IMR-90 (cell line): ENCODE data around the gene CFAP97D2. TPM values are rescaled to one million over a fixed set of nuclear protein-coding genes. Genes with fewer than 3 reads are reported as not detected.

Source experiments
- ATAC-seq: fragments of 200-7000 bp; cut with Tn5 transposase; 2 replicates; pipeline ENCODE4 v1.9.1; 2020; ENCODE audit warnings: low read depth, mild to moderate bottlenecking, moderate library complexity
- BruUV-seq: library from RNA; stranded (reverse); fragments of 400-500 nt; replicated peaks from 2 replicates; lab custom pipeline; 2021; lab: Mats Ljungman, UMichigan
- CTCF ChIA-PET: fragments of 300-600 bp; formaldehyde crosslinking; extraction: SDS; loops from one replicate; lab custom pipeline; 2021; ENCODE audit warnings: antibody characterized with exemption; lab: Yijun Ruan, JAX
- POLR2A ChIA-PET: fragments of 300-600 bp; sonication (Branson Sonifier 250); formaldehyde crosslinking; loops from one replicate; lab custom pipeline; 2022; ENCODE audit warnings: antibody characterized with exemption; ENCODE audit not compliant: unreplicated experiment; lab: Charles Lee
- DNase-seq: peaks from one replicate; pipeline ENCODE4 v3.0.0; 2013
- H2AFZ ChIP-seq: replicated peaks from 2 replicates; pipeline ENCODE3; 2013; ENCODE audit warnings: low read length, mild to moderate bottlenecking; ENCODE audit not compliant: poor library complexity
- H2AK5ac ChIP-seq: 2 replicates; pipeline ENCODE4 v1.6.1; 2013; ENCODE audit warnings: low read depth, low read length, inconsistent platforms
- H2AK9ac ChIP-seq: replicated peaks from 2 replicates; pipeline ENCODE3; 2013; ENCODE audit warnings: mild to moderate bottlenecking, low read depth, low read length, moderate library complexity; ENCODE audit not compliant: poor library complexity
- H2BK120ac ChIP-seq: 2 replicates; pipeline ENCODE4 v1.6.1; 2013; ENCODE audit warnings: low read depth, low read length, inconsistent platforms
- H2BK15ac ChIP-seq: 3 replicates; pipeline ENCODE4 v1.6.1; 2013; ENCODE audit warnings: low read depth, low read length, inconsistent platforms
- H2BK20ac ChIP-seq: 2 replicates; pipeline ENCODE4 v1.6.1; 2013; ENCODE audit warnings: low read depth, mild to moderate bottlenecking, inconsistent platforms, low read length, moderate library complexity
- H2BK5ac ChIP-seq: 2 replicates; pipeline ENCODE4 v1.6.1; 2013; ENCODE audit warnings: mild to moderate bottlenecking, low read depth, low read length, inconsistent platforms; ENCODE audit not compliant: poor library complexity, severe bottlenecking
- H3K14ac ChIP-seq: replicated peaks from 2 replicates; pipeline ENCODE4 v1.6.1; 2013; ENCODE audit warnings: low read depth, low read length, inconsistent platforms
- H3K18ac ChIP-seq: 2 replicates; pipeline ENCODE4 v1.6.1; 2013; ENCODE audit warnings: low read depth, low read length, control low read depth
- H3K23ac ChIP-seq: 2 replicates; pipeline ENCODE4 v1.6.1; 2013; ENCODE audit warnings: low read depth, low read length, inconsistent platforms
- H3K27ac ChIP-seq: 2 replicates; pipeline ENCODE4 v1.5.1; 2013; ENCODE audit warnings: mild to moderate bottlenecking, control low read depth, low read length; ENCODE audit not compliant: insufficient read depth
- H3K27me3 ChIP-seq: 2 replicates; pipeline ENCODE4 v1.6.1; 2013; ENCODE audit warnings: low read length; ENCODE audit not compliant: control insufficient read depth, insufficient read depth
- H3K36me3 ChIP-seq: 2 replicates; pipeline ENCODE4 v1.6.1; 2013; ENCODE audit warnings: low read length, mixed read lengths; ENCODE audit not compliant: control insufficient read depth, insufficient read depth
- H3K4ac ChIP-seq: 2 replicates; pipeline ENCODE4 v1.6.1; 2013; ENCODE audit warnings: low read depth, low read length, inconsistent platforms
- H3K4me1 ChIP-seq: 2 replicates; pipeline ENCODE4 v1.6.1; 2013; ENCODE audit warnings: low read length, mixed read lengths; ENCODE audit not compliant: control insufficient read depth, insufficient read depth
- H3K4me2 ChIP-seq: 2 replicates; pipeline ENCODE4 v1.6.1; 2013; ENCODE audit warnings: low read depth, mild to moderate bottlenecking, control low read depth, low read length, moderate library complexity
- H3K4me3 ChIP-seq: 2 replicates; pipeline ENCODE4 v1.5.1; 2013; ENCODE audit warnings: low read depth, mild to moderate bottlenecking, control low read depth, low read length, moderate library complexity; ENCODE audit not compliant: insufficient read depth
- H3K56ac ChIP-seq: 2 replicates; pipeline ENCODE4 v1.6.1; 2013; ENCODE audit warnings: low read length, inconsistent platforms; ENCODE audit not compliant: insufficient read depth; ENCODE audit errors: extremely low read depth
- H3K79me1 ChIP-seq, 2 experiments: 2 replicates each; pipeline ENCODE4 v1.6.1; 2013; ENCODE audit warnings: low read length in 2 of 2, inconsistent platforms in 1 of 2, low read depth in 1 of 2
- H3K9ac ChIP-seq: 2 replicates; pipeline ENCODE4 v1.6.1; 2013; ENCODE audit warnings: low read depth, low read length, control low read depth
- H3K9me1 ChIP-seq: 2 replicates; pipeline ENCODE4 v1.6.1; 2013; ENCODE audit warnings: low read length, inconsistent platforms; ENCODE audit not compliant: insufficient read depth
- H3K9me3 ChIP-seq: 2 replicates; pipeline ENCODE4 v1.6.1; 2013; ENCODE audit warnings: low read length; ENCODE audit not compliant: control insufficient read depth, insufficient read depth
- H4K20me1 ChIP-seq: 2 replicates; pipeline ENCODE4 v1.6.1; 2013; ENCODE audit warnings: low read length, inconsistent platforms; ENCODE audit not compliant: insufficient read depth
- H4K5ac ChIP-seq: 2 replicates; pipeline ENCODE4 v1.6.1; 2013; ENCODE audit warnings: mild to moderate bottlenecking, low read depth, low read length, control low read depth
- H4K8ac ChIP-seq, 2 experiments: 2 replicates each; pipeline ENCODE4 v1.6.1; 2013; ENCODE audit warnings: low read depth in 2 of 2, low read length in 2 of 2, control low read depth in 1 of 2, inconsistent platforms in 1 of 2
- H4K91ac ChIP-seq: 2 replicates; pipeline ENCODE4 v1.6.1; 2013; ENCODE audit warnings: low read depth, low read length, inconsistent platforms; ENCODE audit not compliant: insufficient read depth
- CTCF ChIP-seq: conservative IDR thresholded peaks from 2 replicates; pipeline ENCODE4 v1.5.1; 2012; ENCODE audit warnings: mild to moderate bottlenecking, low read depth, low read length, improper control_type of control experiment
- ELK1 ChIP-seq: fragments of 150-350 bp; IDR thresholded peaks from 2 replicates; pipeline ENCODE4 v1.6.1; 2016; ENCODE audit warnings: low read depth, mild to moderate bottlenecking, low read length, moderate library complexity, borderline replicate concordance
- MAFK ChIP-seq: IDR thresholded peaks from 2 replicates; pipeline ENCODE4 v1.6.1; 2012; ENCODE audit warnings: low read depth, low read length, improper control_type of control experiment
- MXI1 ChIP-seq: IDR thresholded peaks from 2 replicates; pipeline ENCODE4 v1.6.1; 2012; ENCODE audit warnings: low read depth, mild to moderate bottlenecking, low read length, moderate library complexity, borderline replicate concordance
- NFE2L2 ChIP-seq: fragments of 150-350 bp; IDR thresholded peaks from 2 replicates; pipeline ENCODE4 v1.6.1; 2016; ENCODE audit warnings: low read depth, mild to moderate bottlenecking, low read length
- RAD21 ChIP-seq: IDR thresholded peaks from 2 replicates; pipeline ENCODE4 v1.6.1; 2012; ENCODE audit warnings: low read length, improper control_type of control experiment
- RFX5 ChIP-seq: IDR thresholded peaks from 2 replicates; pipeline ENCODE4 v1.8.0; 2012; ENCODE audit warnings: low read depth, mild to moderate bottlenecking, low read length, moderate library complexity
- SMC3 ChIP-seq: fragments of 150-350 bp; IDR thresholded peaks from 2 replicates; pipeline ENCODE4 v1.6.1; 2016; ENCODE audit warnings: low read depth, mild to moderate bottlenecking, antibody characterized with exemption, low read length, moderate library complexity
- USF2 ChIP-seq: fragments of 150-350 bp; IDR thresholded peaks from 2 replicates; pipeline ENCODE4 v1.6.1; 2017; ENCODE audit warnings: mild to moderate bottlenecking, antibody characterized with exemption, low read length, low read depth
- WGBS, 2 experiments: methylation state at CpG; one replicate each; pipeline versions ENCODE4 v1.1.5 to v1.1.7; 2013; ENCODE audit warnings: missing lambda C conversion rate in 2 of 2; ENCODE audit not compliant: insufficient read length in 1 of 2; ENCODE audit errors: extremely low coverage in 2 of 2; 5-methylcytosine and 5-hydroxymethylcytosine counted together
- dilution Hi-C: fragments of 300-500 bp; cut with HindIII; formaldehyde crosslinking; loops from one replicate; pipeline ENCODE4 v1.14.3; 2018; ENCODE audit warnings: low sequenced_read_pairs; ENCODE audit not compliant: unreplicated experiment
- in situ Hi-C: fragments of 300-500 bp; cut with MboI; formaldehyde crosslinking; loops from 3 replicates; pipeline ENCODE4 v1.14.3; 2019; ENCODE audit warnings: low sequenced_read_pairs, inconsistent platforms, mixed read lengths
- intact Hi-C: fragments of 100-400 bp; cut with micrococcal nuclease; formaldehyde crosslinking; loops from 2 replicates; pipeline ENCODE4 v1.10.0; 2022
- polyA plus RNA-seq, 3 experiments: library from polyadenylated mRNA; depleted of rRNA; stranded (reverse); fragments of >200 nt; gene quantifications; 2 replicates each; pipeline ENCODE4 v1.2.3, GENCODE V29; 2012; ENCODE audit warnings: low replicate concordance in 1 of 3
- total RNA-seq: library from RNA; depleted of rRNA; stranded (reverse); fragments of >200 nt; gene quantifications from 2 replicates; pipeline ENCODE4 v1.2.3, GENCODE V29; 2012

Gene CFAP97D2
- total and polyA plus RNA-seq, 2 of the 4 experiments (the other 2 are of a cell fraction), result not detected

- no peak overlapping the region for H3K4me3 ChIP-seq
- ATAC-seq, result no peak
- no peak overlapping the region for H2BK5ac ChIP-seq
- ChIA-PET CTCF (no interaction called here), POLR2A (no interaction called here)
- dilution Hi-C loops, result no loop called here
- no peak overlapping the region for H4K5ac ChIP-seq
- no peak overlapping the region for H3K56ac ChIP-seq
- WGBS, 2 experiments, result 92% methylated on average over 2 of the region's 14 CpGs; no CpG with 5 or more reads in 1 of the 2 experiments
- no TSS peak for BruUV-seq
- no peak overlapping the region for H3K4ac ChIP-seq
- no peak overlapping the region for H2BK120ac ChIP-seq
- H3K36me3 ChIP-seq, result no peaks in the 10 kb centered on the region
- no peaks in the 10 kb centered on the region; the same call in 1 of the 2 replicates for H3K9me3 ChIP-seq
- no peak overlapping the region for H2AFZ ChIP-seq
- peaks cover 2% of the 10 kb centered on the region; the same call in 1 of the 2 replicates for H3K4me1 ChIP-seq
- DNase-seq, result no peak
- H3K27me3 ChIP-seq, result peaks cover 47% of the 10 kb centered on the region
- no peak overlapping the region for H3K18ac ChIP-seq
- in situ Hi-C loops, result no loop called here
- H2BK15ac ChIP-seq, result no peak overlapping the region
- TF ChIP-seq SMC3, result no peak
- TF ChIP-seq USF2, result no peak
- no peak for TF ChIP-seq RAD21
- TF ChIP-seq ELK1, result no peak
- no peak for TF ChIP-seq CTCF
- no peak for TF ChIP-seq MXI1
- no peak for TF ChIP-seq MAFK
- no peak for TF ChIP-seq NFE2L2
- no peak for TF ChIP-seq RFX5
- H3K79me1 ChIP-seq, result no peaks in the 10 kb centered on the region
- intact Hi-C loops, result no loop called here
- no peak overlapping the region for H3K23ac ChIP-seq
- no peak overlapping the region for H2AK9ac ChIP-seq
- H3K9ac ChIP-seq, result no peak overlapping the region
- H3K14ac ChIP-seq, result no peak overlapping the region
- H2BK20ac ChIP-seq, result no peak overlapping the region
- H3K27ac ChIP-seq, result no peak overlapping the region
- no peaks in the 10 kb centered on the region; the same call in 1 of the 2 replicates for H4K20me1 ChIP-seq
- no peak overlapping the region for H4K8ac ChIP-seq
- H4K91ac ChIP-seq, result no peak overlapping the region
- no peaks in the 10 kb centered on the region for H3K9me1 ChIP-seq
- no peak overlapping the region for H3K4me2 ChIP-seq
- no peak overlapping the region for H2AK5ac ChIP-seq
Measured at GRCh38 chr13:114164053-114164452, 15.0 kb upstream of the CFAP97D2 start.
